ENCODE results near the gene SLC25A1. TPM values are rescaled to one million over a fixed set of nuclear protein-coding genes. Genes with fewer than 3 reads are reported as not detected.
A peak's percentile ranks its signal among the peaks of the same experiment; 100 is the strongest.

Gene SLC25A1
- polyA plus RNA-seq, 1 of the 3 experiments (the other 2 are of a cell fraction), result 44.7 TPM

GRCh38 chr22:19172213-19173046 lies 6.1 kb downstream of the SLC25A1 start:
- H3K9me2 ChIP-seq, result no peaks in the 10 kb centered on the region
- no peaks in the 10 kb centered on the region for H3K9me3 ChIP-seq
- H3F3A ChIP-seq (replicated peaks; ENCODE audit: insufficient read depth), result no peaks in the 10 kb centered on the region
- TF ChIP-seq SIN3A (IDR thresholded peaks at IDR 0.05; ENCODE audit: borderline replicate concordance, low read depth, low read length), result no peak
- no peak for TF ChIP-seq ELF1 (IDR thresholded peaks at IDR 0.05)
- TF ChIP-seq, protein P1, sequence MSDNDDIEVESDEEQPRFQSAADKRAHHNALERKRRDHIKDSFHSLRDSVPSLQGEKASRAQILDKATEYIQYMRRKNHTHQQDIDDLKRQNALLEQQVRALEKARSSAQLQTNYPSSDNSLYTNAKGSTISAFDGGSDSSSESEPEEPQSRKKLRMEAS (IDR thresholded peaks at IDR 0.05; ENCODE audit: low read depth), result no peak
- CTCF ChIA-PET, result interaction anchor here (0.6 kb wide), 1 partner anchor 218 kb away, joined by 4 read pairs; no protein-coding TSS in a partner anchor
- peak overlapping the region; percentile 97 to 99 for H3K4me3 ChIP-seq (ENCODE audit: low read depth in 2 of 2, low read length in 1 of 2)
- no peak overlapping the region; the same call in 1 of the 2 replicates for H2AFZ ChIP-seq (ENCODE audit: low read depth)
- peaks cover 30 to 61% of the 10 kb centered on the region in 2 experiments for H3K4me1 ChIP-seq (ENCODE audit: control insufficient read depth in 1 of 2, insufficient read depth in 2 of 2, low read depth in 1 of 2, low read length in 1 of 2)
- H3K27me3 ChIP-seq (ENCODE audit: insufficient read depth), result peaks cover 22% of the 10 kb centered on the region
- DNase-seq, result no peak
- H3K79me2 ChIP-seq (ENCODE audit: insufficient read depth), result peaks cover 55% of the 10 kb centered on the region
- H4K20me1 ChIP-seq (ENCODE audit: insufficient read depth), result peaks cover 13% of the 10 kb centered on the region; the same call in 1 of the 2 replicates
- H3K9ac ChIP-seq, result peak overlapping the region; percentile 100
- WGBS (ENCODE audit: low lambda C conversion rate), result 19% methylated on average over 11 of the region's 13 CpGs
- peak overlapping the region; percentile 95 for H3K4me2 ChIP-seq
- peak overlapping the region; percentile 56 to 72; a peak in 2 of 4 replicates for H3K27ac ChIP-seq (ENCODE audit: low read depth in 2 of 2, low read length in 1 of 2)
- H3K36me3 ChIP-seq (replicated peaks in 1 of 2; ENCODE audit: control insufficient read depth in 1 of 2, insufficient read depth in 2 of 2, low read length in 1 of 2), result peaks cover 0 to 9% of the 10 kb centered on the region in 2 experiments
- POLR2A ChIA-PET, result interaction anchor here (1.6 kb wide), 1 partner anchor 28 kb away, joined by 7 read pairs; the partner anchor contains the start of gene ESS2

DNA sequence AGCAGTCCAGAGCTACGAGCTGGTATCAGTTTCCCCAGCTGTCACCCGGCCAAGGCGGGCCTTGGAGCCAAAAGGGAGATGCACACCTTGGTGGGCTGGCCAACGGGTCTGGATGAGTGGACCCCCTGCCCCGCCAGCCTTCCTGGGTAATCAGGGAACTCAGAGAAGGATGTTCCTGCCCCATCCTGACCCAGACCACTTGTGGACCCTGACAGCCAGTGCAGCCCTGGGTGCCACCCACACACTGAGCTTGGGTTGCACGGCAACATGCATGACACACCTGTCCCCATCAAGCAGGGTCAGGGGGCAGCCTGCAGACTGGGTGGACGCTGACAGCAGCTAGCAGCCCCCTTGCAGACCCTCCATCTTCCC lies 8.6 kb downstream of the SLC25A1 start:
- Histone ChIP-seq H3K4me3 (ENCODE audit: low read depth in 2 of 2, low read length in 1 of 2) (no peak overlapping the region), H2AFZ (ENCODE audit: low read depth) (no peak overlapping the region; the same call in 1 of the 2 replicates), H3K27me3 (ENCODE audit: insufficient read depth) (peaks cover 39% of the 10 kb centered on the region), H3K4me1 (ENCODE audit: control insufficient read depth in 1 of 2, insufficient read depth in 2 of 2, low read depth in 1 of 2, low read length in 1 of 2) (peaks cover 20 to 39% of the 10 kb centered on the region in 2 experiments), H3K4me2 (no peak overlapping the region), H3K9me3 (no peaks in the 10 kb centered on the region), H3K9ac (no peak overlapping the region), H3K36me3 (replicated peaks in 1 of 2; ENCODE audit: control insufficient read depth in 1 of 2, insufficient read depth in 2 of 2, low read length in 1 of 2) (no peaks in the 10 kb centered on the region), H3K79me2 (ENCODE audit: insufficient read depth) (peaks cover 34% of the 10 kb centered on the region), H3K9me2 (no peaks in the 10 kb centered on the region), H4K20me1 (ENCODE audit: insufficient read depth) (peaks cover 9% of the 10 kb centered on the region; the same call in 1 of the 2 replicates), H3K27ac (ENCODE audit: low read depth in 2 of 2, low read length in 1 of 2) (no peak overlapping the region), H3F3A (replicated peaks; ENCODE audit: insufficient read depth) (no peaks in the 10 kb centered on the region)
- POLR2A ChIA-PET, result no interaction called here
- DNase-seq, result no peak
- CTCF ChIA-PET, result interaction anchor here (1.3 to 1.8 kb wide), 2 partner anchors 10 to 25 kb away, joined by 3 to 7 read pairs; partner anchors contain the start of gene ESS2
- TF ChIP-seq CTCF (IDR thresholded peaks at IDR 0.05), result no peak
- 75% methylated on average over 2 of the region's 7 CpGs for WGBS (ENCODE audit: low lambda C conversion rate)
